ENCODE measurements around the gene IQSEC3.

Gene IQSEC3

DNA sequence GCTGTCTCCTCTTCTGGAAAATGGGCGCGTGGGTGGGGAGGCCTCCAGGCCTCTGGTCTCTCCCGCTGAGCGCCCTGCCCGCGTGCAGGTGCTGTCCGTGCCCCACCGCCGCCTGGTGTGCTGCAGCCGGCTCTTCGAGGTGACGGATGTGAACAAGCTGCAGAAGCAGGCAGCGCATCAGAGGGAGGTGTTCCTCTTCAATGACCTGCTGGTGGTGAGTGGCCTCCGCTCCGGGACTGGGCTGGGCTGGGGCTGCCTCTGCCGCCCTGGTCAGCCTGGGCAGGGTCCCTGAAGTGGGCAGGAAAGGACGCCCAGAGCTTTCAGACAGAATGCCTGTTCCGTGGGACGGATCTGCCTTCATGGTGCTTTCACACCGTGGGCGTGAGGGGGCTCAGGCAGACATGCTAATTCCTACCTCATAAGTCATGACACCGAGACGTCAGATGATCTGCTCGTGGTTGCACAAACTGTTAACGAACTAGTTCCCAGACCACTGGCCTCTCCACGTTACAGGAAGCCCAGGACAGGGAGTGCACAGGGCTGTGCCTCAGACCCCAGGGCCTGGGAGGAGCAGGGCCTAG lies 96.9 kb downstream of the IQSEC3 start:
- no peak for DNase-seq (ENCODE audit: low spot score)

GRCh38 chr12:164207-164606 lies 97.6 kb downstream of the IQSEC3 start:
- DNase-seq (ENCODE audit: low spot score): no peak

- no peak for DNase-seq (ENCODE audit: low spot score)
These were observed 99.3 kb downstream of the IQSEC3 start for GRCh38 chr12:165862-166368.

GRCh38 chr12:166425-167075 lies 100.0 kb downstream of the IQSEC3 start:
- DNase-seq (ENCODE audit: low spot score): no peak

GRCh38 chr12:167959-168600 lies 101.5 kb downstream of the IQSEC3 start:
- DNase-seq (ENCODE audit: low spot score): no peak

DNA sequence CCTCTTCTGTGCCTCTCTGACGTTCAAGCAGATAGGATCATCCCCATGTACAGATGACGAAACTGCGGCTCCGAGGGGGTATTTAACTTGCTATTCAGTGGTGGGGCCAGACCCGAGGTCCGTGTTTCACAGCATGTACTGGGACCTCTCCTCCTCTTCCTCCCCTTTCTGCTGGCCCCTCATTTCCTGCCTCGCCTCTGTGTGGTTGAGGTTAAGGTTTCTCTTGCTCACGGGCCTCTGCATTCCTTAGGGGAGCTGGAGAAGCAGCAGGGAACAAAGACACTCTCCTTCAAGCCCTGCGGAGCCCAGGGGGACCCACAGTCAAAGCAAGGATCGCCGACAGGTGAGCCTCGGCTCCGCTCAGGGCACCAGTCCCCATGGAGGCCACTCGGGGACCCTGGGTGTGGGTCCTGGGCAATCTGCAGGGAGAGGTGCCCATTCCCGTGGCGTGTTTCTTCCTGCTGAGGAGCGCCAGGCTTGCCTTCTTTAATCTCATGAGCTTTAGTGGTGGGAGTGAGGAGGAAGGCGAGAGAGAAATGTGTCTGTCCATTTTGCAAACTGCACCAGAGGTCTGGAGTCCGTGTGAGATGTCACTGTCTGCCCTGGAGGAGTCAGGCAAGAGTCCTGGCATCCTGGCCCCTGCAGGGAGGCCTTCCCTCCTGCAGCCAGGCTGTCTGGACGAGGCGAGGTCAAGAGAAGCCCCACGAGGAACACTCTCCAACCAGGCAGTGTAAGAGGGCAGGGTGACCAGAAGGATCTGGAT lies 102.4 kb downstream of the IQSEC3 start:
- no peak for DNase-seq (ENCODE audit: low spot score)

GRCh38 chr12:169528-170370 lies 103.2 kb downstream of the IQSEC3 start:
- DNase-seq (ENCODE audit: low spot score): no peak

DNA sequence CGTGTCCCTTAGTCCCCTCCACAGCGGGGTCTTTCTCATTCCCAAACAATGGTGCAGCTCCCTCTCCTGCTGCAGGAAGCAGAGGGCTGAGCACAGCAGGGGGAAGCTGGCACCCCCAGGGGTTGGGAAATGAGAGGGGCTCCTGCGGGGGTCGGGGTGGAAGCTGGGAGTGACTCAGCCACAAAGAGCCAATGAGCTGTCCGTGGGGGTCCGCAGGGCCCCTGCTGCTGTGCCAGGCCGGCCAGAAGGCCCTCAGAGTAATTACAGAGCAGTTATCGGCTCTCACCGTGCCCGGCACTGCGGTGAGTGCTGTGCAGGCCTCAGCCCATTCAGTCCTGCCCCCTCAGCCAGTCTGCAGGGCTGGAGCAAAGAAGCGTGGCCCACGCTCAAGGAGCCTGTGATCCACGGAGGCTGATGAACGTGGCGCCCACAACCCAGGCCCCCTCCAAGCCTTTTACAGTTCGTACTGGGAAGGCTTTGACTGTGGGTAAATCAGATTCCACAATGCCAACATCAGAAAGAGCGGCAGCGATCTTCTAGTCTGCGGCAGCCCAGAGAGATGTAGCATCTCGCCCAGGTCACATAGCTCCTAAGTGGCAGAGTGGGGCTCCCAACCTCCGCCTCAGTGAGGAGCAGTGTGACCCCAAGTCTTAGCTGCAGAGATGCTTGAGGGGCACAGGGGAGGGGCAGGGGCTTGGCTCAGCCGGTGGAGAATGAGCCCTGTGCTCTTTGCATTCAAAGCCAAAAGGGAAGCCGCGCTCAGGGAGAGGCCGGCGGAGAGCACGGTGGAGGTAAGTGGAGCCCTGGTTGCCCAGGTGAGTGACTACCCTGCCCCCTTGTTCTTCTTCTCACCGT lies 104.0 kb downstream of the IQSEC3 start:
- no peak for DNase-seq (ENCODE audit: low spot score)

- DNase-seq (ENCODE audit: low spot score): no peak
These were observed 104.7 kb downstream of the IQSEC3 start for GRCh38 chr12:171276-171675.

GRCh38 chr12:171743-172676 lies 105.4 kb downstream of the IQSEC3 start:
- no peak for DNase-seq (ENCODE audit: low spot score)

- no peak for DNase-seq (ENCODE audit: low spot score)
These were observed 106.2 kb downstream of the IQSEC3 start for GRCh38 chr12:172732-173161.

DNA sequence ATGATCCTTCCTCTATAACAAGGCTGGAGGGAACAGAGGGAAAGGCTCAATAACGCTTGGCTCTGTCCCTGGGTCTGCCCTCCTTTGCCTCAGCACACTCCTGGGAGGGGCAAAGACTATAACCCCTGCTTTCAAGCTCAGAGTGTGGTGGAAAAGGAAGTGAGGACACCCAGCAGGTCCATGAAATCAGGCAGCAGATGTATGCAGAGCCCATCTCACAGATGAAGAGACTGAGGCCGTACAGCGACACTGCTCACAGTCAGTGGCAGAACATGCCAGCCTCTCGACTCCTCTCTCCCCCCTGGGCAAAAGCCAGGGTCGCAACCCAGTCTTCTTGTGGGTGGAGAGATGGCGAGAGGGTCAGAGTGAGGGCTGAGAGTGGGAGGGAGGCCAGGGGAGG lies 107.6 kb downstream of the IQSEC3 start:
- DNase-seq (ENCODE audit: low spot score): no peak

- no peak for DNase-seq (ENCODE audit: low spot score)
These were observed 108.0 kb downstream of the IQSEC3 start for GRCh38 chr12:174596-174995.

GRCh38 chr12:175250-175649 lies 108.7 kb downstream of the IQSEC3 start:
- no peak for DNase-seq (ENCODE audit: low spot score)

- no peak for DNase-seq (ENCODE audit: low spot score)
These were observed 109.2 kb downstream of the IQSEC3 start for GRCh38 chr12:175759-176158.

GRCh38 chr12:176321-177181 lies 110.0 kb downstream of the IQSEC3 start:
- no peak for DNase-seq (ENCODE audit: low spot score)

DNA sequence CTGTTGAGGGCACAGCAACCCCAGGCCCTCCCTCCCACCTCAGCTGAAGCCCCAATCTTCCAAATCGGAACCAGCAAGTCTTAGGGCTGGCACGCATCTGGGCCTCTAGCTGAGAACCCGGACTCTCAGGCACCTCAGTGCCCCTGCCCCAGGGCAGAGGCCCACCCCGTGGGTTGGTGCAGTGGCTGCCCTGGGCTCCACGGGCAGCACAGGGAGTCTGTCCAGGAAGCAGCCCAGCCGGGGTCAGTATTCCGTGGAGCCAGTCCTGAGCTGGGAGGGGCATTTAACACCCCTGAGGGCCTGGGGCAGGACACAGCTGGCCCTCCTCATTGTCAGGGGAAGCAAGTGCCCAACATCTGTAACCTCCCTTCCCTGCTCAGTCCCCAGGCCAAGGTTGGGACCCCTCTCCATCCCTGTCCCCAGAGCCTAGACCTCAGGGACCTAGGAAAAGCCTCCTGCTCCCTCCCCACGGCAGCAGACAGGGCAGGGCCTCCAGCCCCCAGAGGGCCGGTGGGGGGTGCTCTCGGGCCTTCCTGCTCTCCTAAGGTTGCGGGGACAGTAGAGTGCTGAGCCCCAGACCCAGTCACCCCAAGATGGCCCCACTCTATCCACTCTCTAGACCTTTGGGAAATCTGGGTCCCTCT lies 110.9 kb downstream of the IQSEC3 start:
- no peak for DNase-seq (ENCODE audit: low spot score)

All from kidney capillary endothelial cell (primary cell).